ENCODE results near the gene CANT1. TPM values are rescaled to one million over a fixed set of nuclear protein-coding genes. Genes with fewer than 3 reads are reported as not detected.

The CANT1 gene
- total and polyA plus RNA-seq, 2 of the 13 experiments (the other 11 are each of a cell fraction or from before 2014, with no cell fraction given) = 34.1 to 42.1 TPM

DNA sequence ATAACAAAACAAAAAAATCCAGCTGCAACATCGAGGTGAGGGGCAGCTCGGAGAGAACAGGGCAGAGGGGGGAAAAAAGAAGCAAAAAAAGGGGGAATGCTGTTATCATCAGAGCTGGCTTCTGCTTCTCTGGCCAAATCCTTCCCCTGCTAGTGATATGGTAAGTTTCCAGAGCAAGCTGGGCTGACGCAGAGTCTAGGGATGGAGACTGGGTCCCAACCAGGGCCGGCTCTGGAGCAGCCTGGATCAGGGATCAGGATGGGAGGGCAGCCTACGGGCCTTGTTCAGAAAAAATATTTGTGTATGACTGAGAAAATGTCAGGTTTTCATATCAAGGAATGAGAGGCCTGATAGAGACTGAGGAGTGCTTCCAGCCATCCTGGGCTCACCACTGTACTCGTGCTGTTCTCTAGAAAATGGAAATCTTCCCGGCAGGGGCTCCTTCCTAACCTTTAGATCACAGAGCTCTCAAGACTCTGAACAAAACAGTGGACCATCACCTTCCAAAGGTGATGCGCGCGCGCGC lies 13.7 kb upstream of the CANT1 start:
- H3K4me2 ChIP-seq (ENCODE audit: low read depth, low read length) = no peak overlapping the region
- no peak overlapping the region for H3K9ac ChIP-seq (ENCODE audit: insufficient read depth, low read depth, low read length)
- ATAC-seq = no peak
- intact Hi-C loops (cut with micrococcal nuclease; ENCODE audit: unreplicated experiment) = no loop called here
- no peak overlapping the region for H2AFZ ChIP-seq (ENCODE audit: low read length)
- H3K27ac ChIP-seq (ENCODE audit: extremely low read length, insufficient read depth, low read length) = no peak overlapping the region
- in situ Hi-C loops (cut with HindIII; ENCODE audit: extremely low pct_ligation_motif_present, low pct_unique_long_range_greater_than_20kb) = no loop called here
- no peaks in the 10 kb centered on the region; a peak in 1 of 5 replicates for H3K27me3 ChIP-seq (ENCODE audit: control insufficient read depth in 1 of 2, insufficient read depth in 2 of 2, low read length in 2 of 2)
- peaks cover 8% of the 10 kb centered on the region for H3K79me2 ChIP-seq (ENCODE audit: insufficient read depth, low read length)
- DNase-seq (ENCODE audit: low spot score) = no peak
- H4K20me1 ChIP-seq (ENCODE audit: insufficient read depth, low read length) = no peaks in the 10 kb centered on the region
- no peaks in the 10 kb centered on the region; a peak in 1 of 5 replicates for H3K36me3 ChIP-seq (replicated peaks in 1 of 2; ENCODE audit: control insufficient read depth in 1 of 2, insufficient read depth in 2 of 2, low read length in 2 of 2)
- H3K4me1 ChIP-seq (ENCODE audit: insufficient read depth, low read length) = peaks cover 72% of the 10 kb centered on the region
- CTCF ChIA-PET (ENCODE audit: low intra/inter-chr PET ratio, low total read pairs) = interaction anchor here (0.6 to 4.9 kb wide), 2 partner anchors 19 to 30 kb away, joined by 3 to 71 read pairs; no protein-coding TSS in a partner anchor
- no peak for FAIRE-seq
- BruUV-seq (replicated peaks) = no TSS peak
- no peak for TF ChIP-seq SRSF9 (IDR thresholded peaks at IDR 0.05; ENCODE audit: borderline replicate concordance, insufficient read depth, low read depth, low read length, poor library complexity, severe bottlenecking)
- no peak for TF ChIP-seq REL (CRISPR knock-in tag; conservative IDR thresholded peaks at IDR 0.05)
- TF ChIP-seq, protein P1, sequence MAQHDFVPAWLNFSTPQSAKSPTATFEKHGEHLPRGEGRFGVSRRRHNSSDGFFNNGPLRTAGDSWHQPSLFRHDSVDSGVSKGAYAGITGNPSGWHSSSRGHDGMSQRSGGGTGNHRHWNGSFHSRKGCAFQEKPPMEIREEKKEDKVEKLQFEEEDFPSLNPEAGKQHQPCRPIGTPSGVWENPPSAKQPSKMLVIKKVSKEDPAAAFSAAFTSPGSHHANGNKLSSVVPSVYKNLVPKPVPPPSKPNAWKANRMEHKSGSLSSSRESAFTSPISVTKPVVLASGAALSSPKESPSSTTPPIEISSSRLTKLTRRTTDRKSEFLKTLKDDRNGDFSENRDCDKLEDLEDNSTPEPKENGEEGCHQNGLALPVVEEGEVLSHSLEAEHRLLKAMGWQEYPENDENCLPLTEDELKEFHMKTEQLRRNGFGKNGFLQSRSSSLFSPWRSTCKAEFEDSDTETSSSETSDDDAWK (CRISPR knock-in tag; IDR thresholded peaks at IDR 0.05) = no peak
- no peak for TF ChIP-seq CCAR2 (optimal IDR thresholded peaks at IDR 0.05; ENCODE audit: low read depth, low read length)
- TF ChIP-seq ZSCAN29 (CRISPR knock-in tag; conservative IDR thresholded peaks at IDR 0.05) = no peak
- no peak for TF ChIP-seq ZNF326 (CRISPR knock-in tag; IDR thresholded peaks at IDR 0.05; ENCODE audit: borderline replicate concordance)
- TF ChIP-seq, protein P2, sequence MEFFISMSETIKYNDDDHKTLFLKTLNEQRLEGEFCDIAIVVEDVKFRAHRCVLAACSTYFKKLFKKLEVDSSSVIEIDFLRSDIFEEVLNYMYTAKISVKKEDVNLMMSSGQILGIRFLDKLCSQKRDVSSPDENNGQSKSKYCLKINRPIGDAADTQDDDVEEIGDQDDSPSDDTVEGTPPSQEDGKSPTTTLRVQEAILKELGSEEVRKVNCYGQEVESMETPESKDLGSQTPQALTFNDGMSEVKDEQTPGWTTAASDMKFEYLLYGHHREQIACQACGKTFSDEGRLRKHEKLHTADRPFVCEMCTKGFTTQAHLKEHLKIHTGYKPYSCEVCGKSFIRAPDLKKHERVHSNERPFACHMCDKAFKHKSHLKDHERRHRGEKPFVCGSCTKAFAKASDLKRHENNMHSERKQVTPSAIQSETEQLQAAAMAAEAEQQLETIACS (CRISPR knock-in tag; IDR thresholded peaks at IDR 0.05) = no peak
- no peak for TF ChIP-seq NFE2L1 (CRISPR knock-in tag; IDR thresholded peaks at IDR 0.05; ENCODE audit: borderline replicate concordance)
- no peak for TF ChIP-seq ESRRA (CRISPR knock-in tag; IDR thresholded peaks at IDR 0.05; ENCODE audit: low read depth)
- no peak for TF ChIP-seq ZFP36 (IDR thresholded peaks at IDR 0.05; ENCODE audit: borderline replicate concordance, low read depth, low read length, partially characterized antibody)
- TF ChIP-seq, protein P3, sequence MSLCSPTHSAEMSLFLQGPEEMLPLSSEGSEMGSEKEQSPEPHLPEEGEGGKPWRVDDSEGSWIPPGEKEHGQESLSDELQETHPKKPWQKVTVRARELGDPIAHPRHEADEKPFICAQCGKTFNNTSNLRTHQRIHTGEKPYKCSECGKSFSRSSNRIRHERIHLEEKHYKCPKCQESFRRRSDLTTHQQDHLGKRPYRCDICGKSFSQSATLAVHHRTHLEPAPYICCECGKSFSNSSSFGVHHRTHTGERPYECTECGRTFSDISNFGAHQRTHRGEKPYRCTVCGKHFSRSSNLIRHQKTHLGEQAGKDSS (CRISPR knock-in tag; IDR thresholded peaks at IDR 0.05; ENCODE audit: borderline replicate concordance, low read depth) = no peak
- TF ChIP-seq CBX2 (IDR thresholded peaks at IDR 0.05; ENCODE audit: low read depth, low read length) = no peak
- TF ChIP-seq CBX2 (CRISPR knock-in tag; IDR thresholded peaks at IDR 0.05; ENCODE audit: low read depth) = no peak
- no peak for TF ChIP-seq ZNF317 (CRISPR knock-in tag; IDR thresholded peaks at IDR 0.05)
- no peak overlapping the region for H3K4me3 ChIP-seq (replicated peaks in 1 of 3; ENCODE audit: insufficient read depth in 1 of 3, low read depth in 2 of 3, low read length in 3 of 3)
- WGBS (ENCODE audit: low lambda C conversion rate) = 89% methylated on average over 12 of the region's 12 CpGs
- H3K9me3 ChIP-seq (ENCODE audit: low read length) = no peaks in the 10 kb centered on the region
- POLR2A ChIA-PET = interaction anchor here (1.1 kb wide), 1 partner anchor 14 kb away, joined by 3 read pairs; the partner anchor contains the start of gene CANT1
